HepG2 (cell line): ENCODE results near the gene WDR47. TPM values are rescaled to one million over a fixed set of nuclear protein-coding genes. Genes with fewer than 3 reads are reported as not detected.

Experiments
- ATAC-seq: fragments of 200-7000 bp; cut with Tn5 transposase; 3 replicates; pipeline ENCODE4 v1.9.1; 2020; ENCODE audit warnings: mild to moderate bottlenecking, moderate library complexity
- BruUV-seq: library from RNA; stranded (reverse); fragments of 400-500 nt; replicated peaks from 2 replicates; lab custom pipeline; 2021; lab: Mats Ljungman, UMichigan
- CTCF ChIA-PET: fragments of 300-600 bp; formaldehyde crosslinking; extraction: SDS; loops from one replicate; lab custom pipeline; 2021; ENCODE audit warnings: low total read pairs, inconsistent platforms, low intra/inter-chr PET ratio; lab: Yijun Ruan, JAX
- POLR2A ChIA-PET: fragments of 350-600 bp; sonication (Branson Sonifier 250); formaldehyde crosslinking; loops from one replicate; lab custom pipeline; 2020; ENCODE audit warnings: antibody characterized with exemption, inconsistent platforms; lab: Yijun Ruan, JAX
- DNase-seq: peaks from one replicate; pipeline ENCODE4 v3.0.0-alpha.2; 2015; ENCODE audit warnings: low spot score
- FAIRE-seq: peaks from 3 replicates; lab custom pipeline; 2011; peaks lifted over from hg19 to GRCh38; lab: Jason Lieb, UNC
- H2AFZ ChIP-seq: one replicate; pipeline ENCODE4 v1.6.1; 2011; ENCODE audit warnings: low read length, inconsistent platforms
- H3K27ac ChIP-seq: fragments of 300-600 bp; 3 replicates; pipeline ENCODE4 v1.8.0; 2011; ENCODE audit warnings: mixed run types, mild to moderate bottlenecking, mixed read lengths, low read length, inconsistent platforms; ENCODE audit not compliant: insufficient read depth; ENCODE audit errors: extremely low read length
- H3K27me3 ChIP-seq, 2 experiments: fragments of 200-600 bp in 1 of 2; 2 replicates in 1 of 2; 3 replicates in 1 of 2; pipeline versions ENCODE4 v1.6.0 to v1.8.0; 2011; ENCODE audit warnings: low read length in 2 of 2, mild to moderate bottlenecking in 2 of 2, moderate library complexity in 2 of 2, inconsistent platforms in 1 of 2; ENCODE audit not compliant: insufficient read depth in 2 of 2, control insufficient read depth in 1 of 2
- H3K36me3 ChIP-seq, 2 experiments: fragments of 200-600 bp in 1 of 2; replicated peaks in 1 of 2; 2 replicates in 1 of 2; 3 replicates in 1 of 2; pipeline versions ENCODE4 v1.5.1 to v1.8.0; 2011; ENCODE audit warnings: low read length in 2 of 2, inconsistent platforms in 1 of 2; ENCODE audit not compliant: insufficient read depth in 2 of 2, control insufficient read depth in 1 of 2
- H3K4me1 ChIP-seq: 2 replicates; pipeline ENCODE4 v1.5.1; 2012; ENCODE audit warnings: low read length, inconsistent platforms; ENCODE audit not compliant: insufficient read depth
- H3K4me2 ChIP-seq: 2 replicates; pipeline ENCODE4 v1.6.0; 2011; ENCODE audit warnings: low read depth, low read length, inconsistent platforms
- H3K4me3 ChIP-seq, 3 experiments: fragments of 200-600 bp in 1 of 3; sonication (generic), shearing (Covaris generic) in 1 of 3; replicated peaks in 1 of 3; 2 replicates each; pipeline ENCODE4 v1.5.1; 2011 to 2016; ENCODE audit warnings: low read length in 3 of 3, inconsistent platforms in 2 of 3, low read depth in 2 of 3, mild to moderate bottlenecking in 2 of 3, control low read depth in 1 of 3, mixed read lengths in 1 of 3; ENCODE audit not compliant: insufficient read depth in 1 of 3
- H3K79me2 ChIP-seq: one replicate; pipeline ENCODE4 v1.6.1; 2011; ENCODE audit warnings: low read length, inconsistent platforms; ENCODE audit not compliant: insufficient read depth
- H3K9ac ChIP-seq: 2 replicates; pipeline ENCODE4 v1.6.0; 2011; ENCODE audit warnings: mild to moderate bottlenecking, low read depth, low read length, inconsistent platforms; ENCODE audit not compliant: insufficient read depth
- H3K9me3 ChIP-seq: 2 replicates; pipeline ENCODE4 v1.5.1; 2012; ENCODE audit warnings: mild to moderate bottlenecking, low read length
- H4K20me1 ChIP-seq: 2 replicates; pipeline ENCODE4 v1.6.0; 2011; ENCODE audit warnings: inconsistent platforms, mild to moderate bottlenecking, low read length, moderate library complexity; ENCODE audit not compliant: insufficient read depth
- AHR ChIP-seq: IDR thresholded peaks from 2 replicates; pipeline ENCODE4 v1.6.1; 2018; ENCODE audit warnings: missing genetic modification reagents, missing compliant biosample characterization
- CEBPB ChIP-seq: IDR thresholded peaks from 2 replicates; pipeline ENCODE4 v1.6.1; 2011; ENCODE audit warnings: low read depth, low read length, improper control_type of control experiment, borderline replicate concordance
- CREB1 ChIP-seq, 2 experiments: fragments of 450-650 bp in 1 of 2; IDR thresholded peaks; 2 replicates each; pipeline ENCODE4 v1.6.1; 2016 to 2017; ENCODE audit warnings: control low read depth in 1 of 2, mild to moderate bottlenecking in 1 of 2, missing compliant biosample characterization in 1 of 2, missing genetic modification characterization in 1 of 2
- CREM ChIP-seq, 2 experiments: sonication (generic) in 1 of 2; formaldehyde crosslinking in 1 of 2; IDR thresholded peaks; 2 replicates each; pipeline versions ENCODE4 v1.4.0 to v1.6.1; 2016 to 2020; ENCODE audit warnings: antibody characterized with exemption in 1 of 2, mild to moderate bottlenecking in 1 of 2, missing genetic modification reagents in 1 of 2
- HNRNPUL1 ChIP-seq: fragments of 200-400 bp; formaldehyde crosslinking; IDR thresholded peaks from 2 replicates; pipeline ENCODE4 v1.6.1; 2017; ENCODE audit warnings: low read depth, mild to moderate bottlenecking, low read length, moderate library complexity
- KDM3A ChIP-seq: IDR thresholded peaks from 2 replicates; pipeline ENCODE4 v1.6.1; 2018; ENCODE audit warnings: low read depth, missing compliant biosample characterization
- MAF1 ChIP-seq: sonication (generic); formaldehyde crosslinking; IDR thresholded peaks from 2 replicates; pipeline ENCODE4 v1.5.0; 2020; ENCODE audit warnings: missing genetic modification reagents, borderline replicate concordance
- ZFP36L1 ChIP-seq: sonication (generic); formaldehyde crosslinking; IDR thresholded peaks from 2 replicates; pipeline ENCODE4 v1.8.0; 2022; ENCODE audit warnings: mild to moderate bottlenecking, missing genetic modification reagents, moderate library complexity
- ZNF121 ChIP-seq: sonication (generic); formaldehyde crosslinking; IDR thresholded peaks from 2 replicates; pipeline ENCODE4 v1.5.0; 2020; ENCODE audit warnings: mild to moderate bottlenecking, missing genetic modification reagents
- ZNF30 ChIP-seq: sonication (generic); formaldehyde crosslinking; IDR thresholded peaks from 2 replicates; pipeline ENCODE4 v1.5.0; 2020; ENCODE audit warnings: mild to moderate bottlenecking, missing genetic modification reagents
- ZNF615 ChIP-seq: sonication (generic); formaldehyde crosslinking; IDR thresholded peaks from 2 replicates; pipeline ENCODE4 v1.5.0; 2020; ENCODE audit warnings: mild to moderate bottlenecking, missing genetic modification reagents, borderline replicate concordance
- ZSCAN12 ChIP-seq: sonication (generic); formaldehyde crosslinking; IDR thresholded peaks from 2 replicates; pipeline ENCODE4 v1.9.0; 2021; ENCODE audit warnings: mild to moderate bottlenecking, missing genetic modification reagents
- WGBS: methylation state at CpG from one replicate; pipeline ENCODE4 v1.1.6; 2017; ENCODE audit warnings: low lambda C conversion rate; 5-methylcytosine and 5-hydroxymethylcytosine counted together
- in situ Hi-C: cut with HindIII; loops from 2 replicates; pipeline ENCODE4 v1.10.0; 2017; ENCODE audit warnings: low pct_unique_long_range_greater_than_20kb; ENCODE audit not compliant: extremely low pct_ligation_motif_present
- intact Hi-C: fragments of 100-400 bp; cut with micrococcal nuclease; formaldehyde crosslinking; loops from one replicate; pipeline ENCODE4 v1.10.0; 2022; ENCODE audit not compliant: unreplicated experiment
- polyA plus RNA-seq, 8 experiments: library from polyadenylated mRNA; depleted of rRNA in 3 of 8; stranded (reverse) in 7 of 8; unstranded in 1 of 8; fragments of >200 nt; fragmentation: Illumina TruSeq in 4 of 8; extraction: Trizol in 4 of 8; gene quantifications; 2 replicates each; pipeline versions ENCODE4 v1.2.1 to v1.2.3, GENCODE V29; 2011 to 2016; ENCODE audit warnings: low read depth in 4 of 8, missing spikeins in 1 of 8, mixed read lengths in 1 of 8; ENCODE audit not compliant: insufficient read depth in 1 of 8
- total RNA-seq, 5 experiments: library from RNA; depleted of rRNA; stranded (reverse); fragments of >200 nt; fragmentation: Illumina TruSeq; extraction: Trizol; gene quantifications; 2 replicates each; pipeline ENCODE4 v1.2.3, GENCODE V29; 2016; ENCODE audit warnings: low read depth in 1 of 5
- TF ChIP-seq, protein P1 (sequence below): sonication (generic); formaldehyde crosslinking; IDR thresholded peaks from 2 replicates; pipeline ENCODE4 v1.5.0; 2020; ENCODE audit warnings: missing genetic modification reagents
- TF ChIP-seq, protein P2 (sequence below): sonication (generic); formaldehyde crosslinking; IDR thresholded peaks from 2 replicates; pipeline ENCODE4 v1.5.0; 2020; ENCODE audit warnings: mild to moderate bottlenecking, missing genetic modification reagents, moderate library complexity
- TF ChIP-seq, protein P3 (sequence below): sonication (generic); formaldehyde crosslinking; IDR thresholded peaks from 2 replicates; pipeline ENCODE4 v1.9.0; 2021; ENCODE audit warnings: missing genetic modification reagents, mild to moderate bottlenecking, borderline replicate concordance
- TF ChIP-seq, protein P4 (sequence below): sonication (generic); formaldehyde crosslinking; IDR thresholded peaks from 2 replicates; pipeline ENCODE4 v1.4.0; 2020; ENCODE audit warnings: missing genetic modification reagents

Gene WDR47
- total and polyA plus RNA-seq, 2 of the 13 experiments (the other 11 are each of a cell fraction or from before 2014, with no cell fraction given) = 4.3 to 5.9 TPM

DNA sequence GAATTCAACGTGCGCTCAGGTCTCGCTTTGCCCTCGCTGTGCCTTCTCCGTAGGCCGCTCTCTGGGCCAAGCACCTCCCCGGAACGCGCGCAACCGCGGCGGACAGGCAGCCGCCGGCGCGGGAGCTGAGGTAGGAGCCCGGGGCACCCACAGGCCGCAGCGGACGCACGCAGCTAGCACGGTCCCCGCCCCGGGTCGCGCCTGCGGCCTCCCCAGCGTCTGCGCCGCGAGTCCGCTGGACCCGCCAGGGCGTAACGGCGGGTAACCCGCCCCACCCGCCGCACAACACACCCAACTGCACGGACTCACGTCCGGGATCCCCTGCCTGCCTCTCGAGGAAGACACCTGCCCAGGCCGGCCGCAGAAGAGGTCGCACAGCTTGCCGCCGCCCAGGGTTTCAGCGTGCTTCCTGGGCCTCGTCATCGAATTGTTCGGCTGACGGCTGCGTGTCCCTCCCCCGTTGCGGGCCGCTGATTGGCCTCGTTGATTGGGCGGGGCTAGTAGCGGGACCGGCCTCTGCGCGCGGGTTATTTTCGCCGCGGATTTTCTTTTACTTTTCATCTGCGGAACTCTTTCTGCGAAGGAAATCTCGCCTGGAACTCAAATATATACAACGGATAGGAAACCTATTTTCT is 78.7 kb downstream of the WDR47 start, which contains the start of gene CLCC1:
Gene CLCC1 (minus strand): TSS at position 433 of the 635 bp plus-strand sequence. CDS start 13,047 bp downstream, outside the sequence.
- no peaks in the 10 kb centered on the region for H3K9me3 ChIP-seq
- no peak within 1 kb of the TSS for H2AFZ ChIP-seq
- peaks cover 30% of the 10 kb centered on the region for H3K79me2 ChIP-seq
- no peaks in the 10 kb centered on the region for H4K20me1 ChIP-seq
- peak; percentile 83 for DNase-seq
- under 1% methylated on average over 17 of the region's 72 CpGs for WGBS
- peaks cover 0 to 19% of the 10 kb centered on the region in 2 experiments; a peak in 1 of 5 replicates for H3K36me3 ChIP-seq
- peak within 1 kb of the TSS; percentile 92 for H3K27ac ChIP-seq
- H3K27me3 ChIP-seq = no peaks in the 10 kb centered on the region; a peak in 1 of 5 replicates
- ChIA-PET CTCF (no interaction called here), POLR2A (interaction anchor here (0.7 to 1.4 kb wide), 5 partner anchors 10 to 126 kb away, joined by 3 to 6 read pairs (median 5); partner anchors contain the start of genes TAF13, TMEM167B and WDR47)
- H3K4me1 ChIP-seq = peaks cover 52% of the 10 kb centered on the region
- ATAC-seq = peak; percentile 95
- peak within 1 kb of the TSS; percentile 86 for H3K9ac ChIP-seq
- intact Hi-C loops (loop anchor here (2.0 to 10.0 kb wide), 2 partner anchors 80 to 152 kb away; partner anchors contain the start of genes ELAPOR1 and WDR47), in situ Hi-C loops (no loop called here)
- BruUV-seq = no TSS peak
- no peak for FAIRE-seq
- H3K4me2 ChIP-seq = peak within 1 kb of the TSS; percentile 96
- peak within 1 kb of the TSS; percentile 75 to 88 (median 87) for H3K4me3 ChIP-seq
- peak; percentile 84 for TF ChIP-seq CREB1 (IDR thresholded peaks at IDR 0.05)
- TF ChIP-seq CREB1 (CRISPR knock-in tag; IDR thresholded peaks at IDR 0.05) = peak; percentile 81
- TF ChIP-seq, protein P1, sequence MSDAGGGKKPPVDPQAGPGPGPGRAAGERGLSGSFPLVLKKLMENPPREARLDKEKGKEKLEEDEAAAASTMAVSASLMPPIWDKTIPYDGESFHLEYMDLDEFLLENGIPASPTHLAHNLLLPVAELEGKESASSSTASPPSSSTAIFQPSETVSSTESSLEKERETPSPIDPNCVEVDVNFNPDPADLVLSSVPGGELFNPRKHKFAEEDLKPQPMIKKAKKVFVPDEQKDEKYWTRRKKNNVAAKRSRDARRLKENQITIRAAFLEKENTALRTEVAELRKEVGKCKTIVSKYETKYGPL = no peak
- TF ChIP-seq, protein P2, sequence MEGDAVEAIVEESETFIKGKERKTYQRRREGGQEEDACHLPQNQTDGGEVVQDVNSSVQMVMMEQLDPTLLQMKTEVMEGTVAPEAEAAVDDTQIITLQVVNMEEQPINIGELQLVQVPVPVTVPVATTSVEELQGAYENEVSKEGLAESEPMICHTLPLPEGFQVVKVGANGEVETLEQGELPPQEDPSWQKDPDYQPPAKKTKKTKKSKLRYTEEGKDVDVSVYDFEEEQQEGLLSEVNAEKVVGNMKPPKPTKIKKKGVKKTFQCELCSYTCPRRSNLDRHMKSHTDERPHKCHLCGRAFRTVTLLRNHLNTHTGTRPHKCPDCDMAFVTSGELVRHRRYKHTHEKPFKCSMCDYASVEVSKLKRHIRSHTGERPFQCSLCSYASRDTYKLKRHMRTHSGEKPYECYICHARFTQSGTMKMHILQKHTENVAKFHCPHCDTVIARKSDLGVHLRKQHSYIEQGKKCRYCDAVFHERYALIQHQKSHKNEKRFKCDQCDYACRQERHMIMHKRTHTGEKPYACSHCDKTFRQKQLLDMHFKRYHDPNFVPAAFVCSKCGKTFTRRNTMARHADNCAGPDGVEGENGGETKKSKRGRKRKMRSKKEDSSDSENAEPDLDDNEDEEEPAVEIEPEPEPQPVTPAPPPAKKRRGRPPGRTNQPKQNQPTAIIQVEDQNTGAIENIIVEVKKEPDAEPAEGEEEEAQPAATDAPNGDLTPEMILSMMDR (CRISPR knock-in tag) = no peak
- no peak for TF ChIP-seq ZFP36L1 (CRISPR knock-in tag)
- TF ChIP-seq ZNF30 = no peak
- TF ChIP-seq ZNF121 = no peak; the same call in 1 of the 2 replicates
- 0 out of 2 replicates have a peak, but pooled peaks have one; percentile 17 for TF ChIP-seq ZSCAN12
- 0 out of 2 replicates have a peak, but pooled peaks have one; percentile 52 for TF ChIP-seq ZNF615
- peak; percentile 51; the same call in 1 of the 2 replicates for TF ChIP-seq AHR (CRISPR knock-in tag)
- TF ChIP-seq HNRNPUL1 = 0 out of 2 replicates have a peak, but pooled peaks have one; percentile 29
- TF ChIP-seq, protein P3, sequence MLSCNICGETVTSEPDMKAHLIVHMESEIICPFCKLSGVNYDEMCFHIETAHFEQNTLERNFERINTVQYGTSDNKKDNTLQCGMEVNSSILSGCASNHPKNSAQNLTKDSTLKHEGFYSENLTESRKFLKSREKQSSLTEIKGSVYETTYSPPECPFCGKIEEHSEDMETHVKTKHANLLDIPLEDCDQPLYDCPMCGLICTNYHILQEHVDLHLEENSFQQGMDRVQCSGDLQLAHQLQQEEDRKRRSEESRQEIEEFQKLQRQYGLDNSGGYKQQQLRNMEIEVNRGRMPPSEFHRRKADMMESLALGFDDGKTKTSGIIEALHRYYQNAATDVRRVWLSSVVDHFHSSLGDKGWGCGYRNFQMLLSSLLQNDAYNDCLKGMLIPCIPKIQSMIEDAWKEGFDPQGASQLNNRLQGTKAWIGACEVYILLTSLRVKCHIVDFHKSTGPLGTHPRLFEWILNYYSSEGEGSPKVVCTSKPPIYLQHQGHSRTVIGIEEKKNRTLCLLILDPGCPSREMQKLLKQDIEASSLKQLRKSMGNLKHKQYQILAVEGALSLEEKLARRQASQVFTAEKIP = no peak
- TF ChIP-seq MAF1 (CRISPR knock-in tag) = no peak
- TF ChIP-seq CEBPB = no peak
- peak; percentile 51; the same call in 1 of the 2 replicates for TF ChIP-seq KDM3A (CRISPR knock-in tag)
- TF ChIP-seq, protein P4, sequence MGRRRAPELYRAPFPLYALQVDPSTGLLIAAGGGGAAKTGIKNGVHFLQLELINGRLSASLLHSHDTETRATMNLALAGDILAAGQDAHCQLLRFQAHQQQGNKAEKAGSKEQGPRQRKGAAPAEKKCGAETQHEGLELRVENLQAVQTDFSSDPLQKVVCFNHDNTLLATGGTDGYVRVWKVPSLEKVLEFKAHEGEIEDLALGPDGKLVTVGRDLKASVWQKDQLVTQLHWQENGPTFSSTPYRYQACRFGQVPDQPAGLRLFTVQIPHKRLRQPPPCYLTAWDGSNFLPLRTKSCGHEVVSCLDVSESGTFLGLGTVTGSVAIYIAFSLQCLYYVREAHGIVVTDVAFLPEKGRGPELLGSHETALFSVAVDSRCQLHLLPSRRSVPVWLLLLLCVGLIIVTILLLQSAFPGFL (CRISPR knock-in tag) = no peak
- peak; percentile 51; the same call in 1 of the 2 replicates for TF ChIP-seq CREM (IDR thresholded peaks at IDR 0.05)
- no peak for TF ChIP-seq CREM (CRISPR knock-in tag; IDR thresholded peaks at IDR 0.05)
